Right lobe of liver (tissue), 4 donors: ENCODE measurements around the gene RAB25.

Experiments used
- POLR2A ChIP-seq: fragments of 450-650 bp; IDR thresholded peaks from one replicate; pipeline ENCODE4 v1.6.1; 2017; ENCODE audit warnings: antibody characterized with exemption, mild to moderate bottlenecking
- TF ChIP-seq, protein P1 (sequence below), 4 donors: fragments of 200-600 bp in 3 of 4; fragments of 450-650 bp in 1 of 4; IDR thresholded peaks; one replicate each; pipeline versions ENCODE4 v1.5.1 to v1.8.0; 2016 to 2022; ENCODE audit warnings: antibody characterized with exemption in 4 of 4, mild to moderate bottlenecking in 2 of 4
- donor health status: DM: no; HTN: no; CAD: no.
- donor health status: DM: no; HTN: no; CAD: no.
- donor health status: DM: no; HTN: yes; CAD: no.

DNA sequence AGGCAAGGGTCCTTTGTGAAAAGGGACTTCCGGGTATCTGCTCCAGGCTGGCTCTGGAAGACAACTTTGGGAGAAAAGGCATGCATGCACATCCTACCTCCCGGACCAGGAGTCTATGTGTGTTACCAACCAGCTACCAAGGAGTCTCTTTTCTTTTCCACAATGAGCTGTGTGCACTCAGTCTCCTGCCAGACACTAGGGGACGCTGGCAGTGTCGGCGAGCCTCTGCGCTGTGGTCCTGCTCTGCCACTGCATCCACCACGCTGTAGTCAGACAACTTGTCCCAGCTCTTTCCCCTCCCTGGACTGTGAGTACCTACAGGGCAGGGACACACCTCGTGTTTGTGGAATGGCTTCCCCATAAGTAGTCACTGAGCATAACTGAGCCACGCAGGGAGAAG, 35.1 kb upstream of the RAB25 start:
- TF ChIP-seq, protein P1, sequence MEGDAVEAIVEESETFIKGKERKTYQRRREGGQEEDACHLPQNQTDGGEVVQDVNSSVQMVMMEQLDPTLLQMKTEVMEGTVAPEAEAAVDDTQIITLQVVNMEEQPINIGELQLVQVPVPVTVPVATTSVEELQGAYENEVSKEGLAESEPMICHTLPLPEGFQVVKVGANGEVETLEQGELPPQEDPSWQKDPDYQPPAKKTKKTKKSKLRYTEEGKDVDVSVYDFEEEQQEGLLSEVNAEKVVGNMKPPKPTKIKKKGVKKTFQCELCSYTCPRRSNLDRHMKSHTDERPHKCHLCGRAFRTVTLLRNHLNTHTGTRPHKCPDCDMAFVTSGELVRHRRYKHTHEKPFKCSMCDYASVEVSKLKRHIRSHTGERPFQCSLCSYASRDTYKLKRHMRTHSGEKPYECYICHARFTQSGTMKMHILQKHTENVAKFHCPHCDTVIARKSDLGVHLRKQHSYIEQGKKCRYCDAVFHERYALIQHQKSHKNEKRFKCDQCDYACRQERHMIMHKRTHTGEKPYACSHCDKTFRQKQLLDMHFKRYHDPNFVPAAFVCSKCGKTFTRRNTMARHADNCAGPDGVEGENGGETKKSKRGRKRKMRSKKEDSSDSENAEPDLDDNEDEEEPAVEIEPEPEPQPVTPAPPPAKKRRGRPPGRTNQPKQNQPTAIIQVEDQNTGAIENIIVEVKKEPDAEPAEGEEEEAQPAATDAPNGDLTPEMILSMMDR (IDR thresholded peaks at IDR 0.05), result peak; percentile 37 to 44 (median 38)
- no peak for TF ChIP-seq POLR2A
